Measurements from ENCODE around the gene C3orf52.

DNA sequence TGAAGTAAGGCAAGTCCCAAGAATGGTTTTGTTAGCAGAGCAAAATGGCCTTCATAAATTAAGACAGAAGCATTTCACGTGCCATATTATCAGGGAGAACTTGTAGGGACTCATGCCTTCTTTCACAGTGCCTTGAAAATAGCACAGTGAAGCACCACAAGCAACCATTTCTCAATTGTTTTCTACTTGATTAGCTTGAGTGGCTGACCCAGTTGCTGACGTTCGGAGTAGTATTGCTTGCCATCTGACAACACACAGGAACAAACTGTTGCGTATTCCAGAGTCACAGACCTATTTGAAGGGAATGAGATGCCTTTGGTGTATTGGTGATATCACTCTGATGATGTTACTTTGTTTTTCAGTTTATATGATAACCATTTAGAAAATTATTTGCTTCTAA is 3.0 kb upstream of the C3orf52 start:
- TF ChIP-seq, protein P1, sequence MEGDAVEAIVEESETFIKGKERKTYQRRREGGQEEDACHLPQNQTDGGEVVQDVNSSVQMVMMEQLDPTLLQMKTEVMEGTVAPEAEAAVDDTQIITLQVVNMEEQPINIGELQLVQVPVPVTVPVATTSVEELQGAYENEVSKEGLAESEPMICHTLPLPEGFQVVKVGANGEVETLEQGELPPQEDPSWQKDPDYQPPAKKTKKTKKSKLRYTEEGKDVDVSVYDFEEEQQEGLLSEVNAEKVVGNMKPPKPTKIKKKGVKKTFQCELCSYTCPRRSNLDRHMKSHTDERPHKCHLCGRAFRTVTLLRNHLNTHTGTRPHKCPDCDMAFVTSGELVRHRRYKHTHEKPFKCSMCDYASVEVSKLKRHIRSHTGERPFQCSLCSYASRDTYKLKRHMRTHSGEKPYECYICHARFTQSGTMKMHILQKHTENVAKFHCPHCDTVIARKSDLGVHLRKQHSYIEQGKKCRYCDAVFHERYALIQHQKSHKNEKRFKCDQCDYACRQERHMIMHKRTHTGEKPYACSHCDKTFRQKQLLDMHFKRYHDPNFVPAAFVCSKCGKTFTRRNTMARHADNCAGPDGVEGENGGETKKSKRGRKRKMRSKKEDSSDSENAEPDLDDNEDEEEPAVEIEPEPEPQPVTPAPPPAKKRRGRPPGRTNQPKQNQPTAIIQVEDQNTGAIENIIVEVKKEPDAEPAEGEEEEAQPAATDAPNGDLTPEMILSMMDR (conservative IDR thresholded peaks at IDR 0.05 in 1 of 2, IDR thresholded peaks at IDR 0.05 in 1 of 2; ENCODE audit: low read depth in 1 of 2, low read length in 2 of 2), result no peak
- TF ChIP-seq EZH2 (IDR thresholded peaks at IDR 0.05; ENCODE audit: low read length, missing control alignments), result no peak

All from fibroblast of lung (primary cell).